SKM-1 (cell line): ENCODE measurements around the gene FMOD.

Experiments used
- DNase-seq: peaks from one replicate; lab custom pipeline; 2025; ENCODE audit not compliant: unreplicated experiment; lab: John Stamatoyannopoulos, UW

The FMOD gene

GRCh38 chr1:203351037-203351625 is at the start of gene FMOD:
Gene FMOD (minus strand): TSS chr1:203351122. CDS start chr1:203348270, 2,852 bp downstream.
- DNase-seq, result no peak

- no peak for DNase-seq
Measured at GRCh38 chr1:203396595-203397194, 45.8 kb upstream of the FMOD start.

GRCh38 chr1:203395751-203396150 is 44.8 kb upstream of the FMOD start:
- no peak for DNase-seq

GRCh38 chr1:203390298-203390697 is 39.4 kb upstream of the FMOD start:
- peak; percentile 75 for DNase-seq

GRCh38 chr1:203388683-203389082 is 37.8 kb upstream of the FMOD start:
- DNase-seq, result no peak

- no peak for DNase-seq
Measured at GRCh38 chr1:203382026-203382425, 31.1 kb upstream of the FMOD start.

GRCh38 chr1:203381151-203381751 is 30.3 kb upstream of the FMOD start:
- DNase-seq, result peak; percentile 21

GRCh38 chr1:203380420-203381150 is 29.7 kb upstream of the FMOD start:
- DNase-seq, result no peak

- no peak for DNase-seq
Measured at GRCh38 chr1:203379825-203380224, 28.9 kb upstream of the FMOD start.

GRCh38 chr1:203378556-203379245 is 27.8 kb upstream of the FMOD start:
- DNase-seq, result no peak

GRCh38 chr1:203373991-203374390 is 23.1 kb upstream of the FMOD start:
- DNase-seq, result no peak

- DNase-seq, result no peak
Measured at GRCh38 chr1:203373002-203373401, 22.1 kb upstream of the FMOD start.

GRCh38 chr1:203371288-203371687 is 20.4 kb upstream of the FMOD start:
- no peak for DNase-seq

GRCh38 chr1:203369666-203370065 is 18.7 kb upstream of the FMOD start:
- DNase-seq, result peak; percentile 80

GRCh38 chr1:203368624-203369451 is 17.9 kb upstream of the FMOD start:
- DNase-seq, result peak; percentile 96

GRCh38 chr1:203367057-203367456 is 16.1 kb upstream of the FMOD start:
- no peak for DNase-seq

GRCh38 chr1:203366476-203366875 is 15.6 kb upstream of the FMOD start:
- DNase-seq, result no peak

GRCh38 chr1:203364806-203365205 is 13.9 kb upstream of the FMOD start:
- DNase-seq, result no peak

- no peak for DNase-seq
Measured at GRCh38 chr1:203364094-203364801, 13.3 kb upstream of the FMOD start.

GRCh38 chr1:203362720-203363025 is 11.8 kb upstream of the FMOD start:
- no peak for DNase-seq
